GM20431 (cell line): ENCODE measurements around the gene RND1.

Experiments used
- in situ Hi-C: fragments of 300-500 bp; cut with MseI, MboI; formaldehyde crosslinking; loops from one replicate; pipeline ENCODE4 v1.15.0; 2020; ENCODE audit warnings: low sequenced_read_pairs; ENCODE audit not compliant: unreplicated experiment

The RND1 gene

DNA sequence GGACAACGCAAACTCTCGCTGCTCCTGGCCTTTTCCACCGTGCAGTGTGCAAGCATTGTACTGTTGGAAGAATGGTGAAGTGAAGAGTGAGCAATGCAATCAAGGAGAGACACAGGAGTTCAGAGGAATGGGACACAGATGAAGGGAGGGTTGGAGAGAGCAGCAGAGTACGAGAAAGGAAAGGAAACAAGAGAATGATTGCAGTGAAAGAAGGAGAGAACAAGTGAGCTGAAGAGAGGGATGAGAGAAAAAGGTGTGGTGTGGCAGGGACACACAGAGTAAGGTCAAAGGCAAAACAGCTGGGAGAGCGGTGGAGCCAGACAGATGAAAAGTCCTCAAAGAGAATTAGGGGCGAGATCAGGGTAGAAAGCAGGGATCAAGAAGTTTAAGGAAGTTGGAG lies 34.4 kb downstream of the RND1 start:
- in situ Hi-C loops: no loop called here

DNA sequence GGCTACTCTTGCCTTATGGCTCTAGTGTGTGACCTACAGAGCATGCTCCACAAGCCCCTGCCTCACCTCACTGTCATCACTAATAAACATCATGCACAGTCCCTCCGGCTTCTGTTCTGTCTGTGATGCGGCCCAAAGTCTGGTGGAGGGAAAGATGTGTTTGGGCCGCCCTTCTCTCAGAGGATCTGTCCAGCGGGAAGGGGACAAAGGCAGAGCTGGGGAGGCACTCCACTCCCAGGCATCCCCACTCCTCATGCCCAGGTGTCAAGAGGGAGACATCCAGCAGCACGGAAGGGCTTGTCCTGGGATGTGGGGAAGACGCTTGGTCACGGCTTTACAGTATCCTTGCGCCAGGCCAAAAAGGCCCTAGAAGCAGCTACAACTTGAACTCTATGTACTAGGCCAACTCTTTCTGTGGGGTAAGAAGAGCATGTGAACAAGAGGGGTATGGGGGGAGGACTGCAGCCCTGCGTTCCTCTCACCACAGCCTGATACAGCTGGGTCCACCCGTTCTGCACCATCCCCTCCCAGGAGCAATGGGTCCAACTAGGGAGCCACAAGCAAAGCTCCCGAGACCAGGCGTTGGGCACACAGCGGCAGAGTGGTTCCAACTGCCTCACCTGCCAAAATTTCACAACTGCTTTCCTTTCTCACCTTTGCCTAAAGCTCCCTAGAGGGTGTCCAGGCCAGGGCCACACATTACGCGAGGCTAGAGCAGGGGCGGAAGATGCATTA lies 36.7 kb downstream of the RND1 start:
- in situ Hi-C loops: no loop called here

DNA sequence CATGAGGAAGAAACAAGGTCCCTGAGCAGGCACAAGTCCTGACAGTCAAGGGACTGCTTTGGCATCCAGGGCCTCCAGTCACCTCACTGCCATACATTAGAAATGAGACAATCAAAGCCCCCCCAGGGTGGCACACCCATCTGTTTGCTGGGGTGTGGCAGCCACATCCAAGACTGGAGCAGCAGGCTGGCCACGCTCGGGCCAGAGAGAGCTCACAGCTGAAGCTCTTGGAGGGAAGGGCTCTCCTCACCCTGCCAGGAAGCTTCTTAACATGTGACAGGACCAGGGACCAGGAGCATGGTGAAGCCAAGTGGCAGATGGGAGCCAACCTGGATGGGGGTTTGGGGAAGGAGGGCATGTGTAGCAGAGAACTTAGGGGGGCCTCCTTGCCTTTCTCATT lies 37.4 kb downstream of the RND1 start:
- in situ Hi-C loops: no loop called here

DNA sequence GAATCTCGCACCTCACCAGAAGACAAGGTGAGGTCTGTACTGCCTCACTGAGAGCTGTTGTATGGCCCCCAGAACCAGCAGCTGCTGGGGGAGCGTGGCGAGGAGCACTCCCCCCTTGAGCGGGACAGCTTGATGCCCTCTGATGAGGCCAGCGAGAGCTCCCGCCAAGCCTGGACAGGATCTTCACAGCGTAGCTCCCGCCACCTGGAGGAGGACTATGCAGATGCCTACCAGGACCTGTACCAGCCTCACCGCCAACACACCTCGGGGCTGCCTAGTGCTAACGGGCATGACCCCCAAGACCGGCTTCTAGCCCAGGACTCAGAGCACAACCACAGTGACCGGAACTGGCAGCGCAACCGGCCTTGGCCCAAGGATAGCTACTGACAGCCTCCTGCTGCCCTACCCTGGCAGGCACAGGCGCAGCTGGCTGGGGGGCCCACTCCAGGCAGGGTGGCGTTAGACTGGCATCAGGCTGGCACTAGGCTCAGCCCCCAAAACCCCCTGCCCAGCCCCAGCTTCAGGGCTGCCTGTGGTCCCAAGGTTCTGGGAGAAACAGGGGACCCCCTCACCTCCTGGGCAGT lies 38.1 kb downstream of the RND1 start:
- in situ Hi-C loops: no loop called here

DNA sequence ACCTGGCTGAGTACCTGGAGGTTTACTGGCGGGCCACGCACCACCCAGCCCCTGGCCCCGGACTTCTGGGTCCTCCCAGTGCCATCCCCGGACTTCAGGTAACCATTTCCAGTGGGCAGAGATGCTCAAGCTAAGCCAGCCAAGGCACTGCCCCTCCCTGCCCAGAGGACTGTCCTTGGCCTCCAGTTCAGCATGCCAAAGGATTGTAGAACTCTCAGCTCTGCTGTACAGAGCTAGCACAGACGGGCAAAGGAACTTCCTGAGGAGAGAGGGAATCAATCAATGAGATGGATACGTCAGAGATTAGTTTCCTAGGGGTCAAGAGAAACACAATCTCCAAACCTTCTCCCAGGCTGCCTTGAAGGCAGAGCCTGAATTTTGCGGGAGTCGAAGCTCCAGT lies 38.6 kb downstream of the RND1 start:
- in situ Hi-C loops: no loop called here

DNA sequence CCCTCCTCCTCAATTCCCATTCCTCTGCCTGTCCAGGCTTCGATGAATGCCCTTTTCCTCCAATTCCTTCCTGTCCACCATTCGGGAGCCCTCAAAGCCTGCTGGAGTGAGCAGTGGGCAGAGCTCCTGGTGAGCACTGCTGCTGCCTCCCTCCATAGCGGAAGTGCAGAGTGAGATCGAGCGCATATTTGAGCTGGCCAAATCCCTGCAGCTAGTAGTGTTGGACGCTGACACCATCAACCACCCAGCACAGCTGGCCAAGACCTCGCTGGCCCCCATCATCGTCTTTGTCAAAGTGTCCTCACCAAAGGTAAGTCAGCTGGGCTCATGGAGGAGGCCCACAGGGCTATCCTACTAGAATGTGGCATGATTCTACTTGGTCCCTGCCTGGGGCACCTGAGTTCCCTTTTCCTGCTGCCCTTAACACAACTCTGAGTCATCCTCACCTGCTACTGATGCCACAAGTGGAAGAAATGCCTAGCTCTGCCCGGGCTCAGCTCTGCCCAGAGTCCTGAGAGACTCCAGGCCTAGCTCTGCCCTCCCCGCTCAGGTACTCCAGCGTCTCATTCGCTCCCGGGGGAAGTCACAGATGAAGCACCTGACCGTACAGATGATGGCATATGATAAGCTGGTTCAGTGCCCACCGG lies 39.3 kb downstream of the RND1 start:
- in situ Hi-C loops: no loop called here

DNA sequence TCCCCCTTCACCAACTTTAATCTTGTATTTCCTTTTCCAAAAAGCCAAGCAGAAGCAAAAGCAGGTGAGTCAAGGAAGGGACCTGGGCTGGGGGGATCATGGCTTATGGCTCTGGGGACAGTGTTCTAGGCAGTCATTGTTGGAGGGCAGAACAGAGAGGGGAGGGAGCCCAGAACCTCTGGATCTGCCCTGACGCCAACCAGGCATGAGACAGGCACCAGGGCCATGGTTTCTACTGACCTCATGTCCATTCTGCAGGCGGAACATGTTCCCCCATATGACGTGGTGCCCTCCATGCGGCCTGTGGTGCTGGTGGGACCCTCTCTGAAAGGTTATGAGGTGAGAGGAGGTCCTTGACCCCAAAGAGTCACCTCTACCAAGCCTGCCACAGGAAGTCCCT lies 40.8 kb downstream of the RND1 start:
- in situ Hi-C loops: no loop called here

DNA sequence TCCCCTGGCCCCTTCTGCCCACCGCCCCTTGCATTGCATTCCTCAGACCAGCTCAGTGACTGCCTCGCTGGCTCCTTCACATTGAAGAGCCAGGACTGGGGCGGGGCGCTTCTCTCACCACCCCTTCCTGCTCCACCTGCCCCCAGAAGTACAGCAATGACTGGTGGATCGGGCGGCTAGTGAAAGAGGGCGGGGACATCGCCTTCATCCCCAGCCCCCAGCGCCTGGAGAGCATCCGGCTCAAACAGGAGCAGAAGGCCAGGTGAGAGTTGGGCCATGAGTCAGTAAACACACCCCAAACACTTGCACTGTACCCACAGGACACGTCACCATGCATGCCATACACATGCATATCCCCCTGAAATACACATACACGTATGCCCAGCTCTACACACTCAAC lies 41.6 kb downstream of the RND1 start:
- in situ Hi-C loops: no loop called here

DNA sequence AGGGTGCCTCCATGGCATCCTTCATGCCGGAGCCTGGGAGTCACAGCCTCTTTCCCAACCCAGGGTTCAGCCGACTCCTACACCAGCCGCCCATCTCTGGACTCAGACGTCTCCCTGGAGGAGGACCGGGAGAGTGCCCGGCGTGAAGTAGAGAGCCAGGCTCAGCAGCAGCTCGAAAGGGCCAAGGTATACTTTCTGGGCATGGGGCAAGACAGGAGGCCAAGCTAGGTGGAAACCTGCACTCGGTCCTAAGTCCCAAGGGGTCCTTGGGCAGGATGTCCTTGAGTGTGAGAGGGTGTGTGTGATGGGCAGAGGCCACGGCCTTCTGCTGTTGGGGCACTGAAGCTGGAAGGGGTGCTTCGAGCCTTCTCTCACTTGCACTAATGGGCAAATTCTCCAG lies 42.4 kb downstream of the RND1 start:
- in situ Hi-C loops: no loop called here

DNA sequence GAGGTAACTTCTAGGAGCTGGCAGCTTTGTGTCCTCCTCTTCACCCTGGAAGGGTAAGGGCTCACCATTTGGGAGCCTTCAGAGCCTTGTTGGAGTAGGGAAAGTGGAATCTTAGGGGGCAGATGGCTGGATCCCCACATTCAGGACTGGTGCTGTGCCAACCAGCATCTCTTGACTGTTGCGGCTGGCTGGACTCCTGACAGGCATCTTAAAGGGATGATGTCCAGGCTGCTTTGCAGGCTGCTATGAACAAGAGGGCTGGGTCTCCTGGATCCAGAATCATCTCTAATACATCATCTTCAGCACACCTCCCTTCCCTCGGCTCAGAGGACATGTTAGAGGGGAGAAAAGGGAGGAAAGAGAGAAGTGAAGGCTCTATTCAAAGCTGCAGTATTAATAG lies 43.0 kb downstream of the RND1 start:
- in situ Hi-C loops: no loop called here

DNA sequence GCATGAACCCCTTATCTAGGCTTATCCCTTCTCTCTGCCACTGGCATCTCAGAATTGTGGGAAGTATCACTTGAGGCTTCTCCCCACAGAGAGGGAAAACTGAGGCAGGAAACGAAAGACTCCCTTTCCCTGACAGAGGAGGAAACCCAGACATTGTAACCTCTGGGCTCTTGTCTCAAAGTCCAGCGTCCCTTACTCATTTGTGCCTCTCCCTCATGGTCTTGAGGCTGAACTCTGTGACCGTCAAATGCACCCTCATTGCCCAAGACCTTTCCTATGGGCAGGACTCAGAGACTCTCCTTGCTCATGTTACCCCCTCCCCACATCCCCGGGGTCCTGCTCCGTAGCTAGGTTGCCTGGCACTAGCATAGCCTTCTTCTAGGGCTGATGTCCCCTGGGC lies 43.5 kb downstream of the RND1 start:
- in situ Hi-C loops: no loop called here

DNA sequence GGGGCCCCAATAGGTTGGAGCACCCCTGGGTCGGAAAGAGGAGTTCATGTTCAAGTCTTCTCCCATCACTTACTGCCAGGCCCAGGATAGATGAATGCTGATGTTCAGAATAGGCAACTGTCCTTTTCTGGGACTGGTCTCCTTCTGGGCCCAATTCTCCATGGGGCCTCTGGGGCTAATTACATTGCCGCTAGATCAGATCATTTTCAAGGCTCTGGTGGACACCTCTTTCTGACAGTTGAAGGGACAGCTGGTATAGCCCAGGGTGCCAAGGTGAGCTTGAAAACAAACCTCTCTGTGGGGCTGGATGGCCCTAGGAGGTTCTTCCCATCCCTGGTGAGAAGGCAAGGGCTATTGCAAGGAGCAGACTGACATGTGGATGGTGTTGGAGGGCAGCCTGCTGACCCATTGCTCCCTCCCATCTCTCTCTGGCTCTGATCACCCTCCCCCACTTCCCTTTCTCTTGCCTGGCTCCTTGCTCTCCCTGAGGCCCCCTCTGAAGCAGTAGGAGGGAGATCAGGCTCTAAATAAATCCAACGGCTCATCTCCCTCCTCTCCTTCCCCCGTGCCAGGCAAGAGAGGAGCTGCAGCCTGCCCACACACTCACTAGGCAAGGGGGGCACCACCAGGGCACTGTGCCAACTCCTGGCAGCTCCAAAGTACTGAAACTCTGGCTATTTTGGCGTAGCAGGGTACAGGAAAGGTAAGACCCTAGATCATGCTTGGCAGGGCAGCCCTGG lies 45.5 kb downstream of the RND1 start:
- in situ Hi-C loops: no loop called here

DNA sequence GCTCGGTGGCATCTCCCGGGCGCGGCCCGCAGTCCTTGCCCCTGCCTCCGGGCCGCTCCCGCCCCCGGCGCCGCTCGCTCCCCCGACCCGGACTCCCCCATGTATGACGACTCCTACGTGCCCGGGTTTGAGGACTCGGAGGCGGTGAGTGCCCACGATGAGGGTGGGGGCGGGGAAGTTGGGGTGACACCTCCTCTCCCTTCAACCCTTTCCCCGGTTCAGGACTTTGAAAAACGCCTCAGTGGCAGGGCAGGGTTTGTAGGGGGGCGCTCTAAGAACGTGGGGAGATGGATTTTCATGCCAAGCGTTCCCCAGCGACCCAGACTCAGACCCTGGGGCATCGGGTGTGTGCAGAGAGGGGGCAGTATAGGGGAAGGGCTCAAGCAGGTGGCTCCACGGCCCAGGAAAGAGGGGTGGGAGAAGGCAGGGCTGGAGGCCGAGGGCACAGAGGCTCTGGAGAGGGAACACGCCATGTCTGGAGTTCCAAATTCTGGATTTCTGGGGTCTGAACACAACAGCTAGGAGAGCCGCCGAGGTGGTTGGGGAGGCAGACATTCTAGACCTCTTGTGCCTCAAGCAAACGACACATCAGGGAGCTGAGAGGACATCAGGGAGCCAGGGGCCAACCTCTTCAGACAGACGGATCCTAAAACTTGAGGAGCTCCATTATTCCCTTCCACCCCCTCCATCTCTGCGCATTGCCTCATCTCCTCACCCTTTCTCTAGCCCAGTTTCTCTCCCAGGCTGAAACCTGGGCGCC lies 46.7 kb downstream of the RND1 start:
- in situ Hi-C loops: no loop called here

DNA sequence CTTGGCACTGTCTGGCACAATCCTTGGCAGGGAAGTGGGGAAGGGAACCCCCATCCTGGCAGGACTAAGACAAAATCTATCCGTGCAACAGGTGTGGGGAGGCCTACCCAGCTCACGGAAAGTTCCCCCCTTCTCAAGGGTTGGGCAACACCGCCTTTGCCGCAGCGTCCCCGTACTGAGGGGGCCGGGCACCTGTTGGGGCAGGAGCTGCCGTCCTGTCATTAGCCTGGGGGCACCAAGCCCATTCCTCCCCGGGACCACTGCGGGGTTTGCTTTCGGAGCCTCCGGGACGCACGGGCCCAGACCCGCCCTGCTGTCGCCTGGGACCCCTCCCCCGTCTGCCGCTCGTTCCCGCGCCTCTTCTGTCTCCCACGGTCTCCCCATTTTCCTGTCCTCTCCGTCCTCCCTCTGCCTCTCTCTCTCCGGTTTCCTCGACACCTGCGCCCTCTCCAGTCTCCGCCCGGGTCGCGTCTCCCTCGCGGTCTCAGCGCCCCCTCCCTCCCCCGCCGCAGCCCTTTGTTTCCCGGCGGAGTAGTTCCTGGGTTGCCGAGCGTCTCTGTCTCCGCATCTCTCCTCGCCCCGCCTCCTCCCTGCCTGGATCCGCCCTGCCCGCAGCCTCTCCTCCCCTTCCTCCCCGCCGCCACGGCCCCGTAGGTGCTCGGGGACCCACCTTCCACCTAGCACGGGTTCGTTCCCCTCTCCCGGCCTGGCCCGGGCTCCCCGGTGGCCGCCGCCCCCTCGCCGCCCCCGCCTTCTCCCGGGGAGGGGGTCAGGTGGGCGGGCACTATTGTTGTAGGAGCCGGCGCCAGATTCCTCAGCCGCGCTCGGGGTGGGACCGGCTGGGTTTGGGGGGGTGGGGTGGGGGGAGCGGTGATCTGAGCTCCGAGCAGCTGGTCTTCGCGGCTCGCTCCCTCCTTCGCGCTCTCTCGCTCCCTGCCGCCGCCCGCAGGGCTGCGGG lies 47.5 kb downstream of the RND1 start, which contains the start of gene CACNB3:
Gene CACNB3 (plus strand): TSS at position 624 of the 958 bp plus-strand sequence. CDS start 434 bp downstream, outside the sequence.
- in situ Hi-C loops: no loop called here

DNA sequence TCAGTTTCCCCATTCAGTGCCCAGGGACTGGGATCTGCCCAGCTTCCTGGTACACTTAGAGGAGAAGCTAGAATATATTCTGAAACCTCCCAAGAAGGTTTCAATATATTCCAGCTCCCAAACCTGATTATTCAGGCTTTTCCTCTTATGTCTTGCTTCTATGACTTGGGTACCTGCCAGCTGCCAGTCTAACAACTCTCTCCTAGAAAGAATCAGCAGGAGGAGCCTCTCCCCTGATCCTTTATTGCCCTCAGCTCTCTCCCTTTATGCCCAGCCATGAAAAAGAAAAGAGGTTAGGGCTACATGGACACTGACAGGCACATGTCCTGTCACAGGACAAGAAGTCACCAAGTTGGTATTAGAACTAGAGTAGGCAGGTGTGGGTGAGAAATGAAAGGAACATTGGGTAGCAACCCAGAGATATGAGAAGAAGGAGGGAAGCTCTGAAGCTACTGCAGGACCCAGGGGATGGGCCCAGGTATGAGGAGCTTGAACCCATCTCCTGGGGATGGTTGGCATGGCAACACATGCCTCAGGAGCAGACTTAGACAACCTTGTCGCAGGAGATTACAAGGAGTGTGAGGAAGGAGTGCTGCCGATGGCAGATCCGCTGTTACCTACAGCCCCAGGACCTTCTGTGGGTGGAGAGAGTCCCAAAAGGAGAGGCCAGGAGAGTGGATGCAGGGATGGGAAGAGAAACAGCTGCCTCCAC lies 49.4 kb downstream of the RND1 start:
- in situ Hi-C loops: no loop called here

DNA sequence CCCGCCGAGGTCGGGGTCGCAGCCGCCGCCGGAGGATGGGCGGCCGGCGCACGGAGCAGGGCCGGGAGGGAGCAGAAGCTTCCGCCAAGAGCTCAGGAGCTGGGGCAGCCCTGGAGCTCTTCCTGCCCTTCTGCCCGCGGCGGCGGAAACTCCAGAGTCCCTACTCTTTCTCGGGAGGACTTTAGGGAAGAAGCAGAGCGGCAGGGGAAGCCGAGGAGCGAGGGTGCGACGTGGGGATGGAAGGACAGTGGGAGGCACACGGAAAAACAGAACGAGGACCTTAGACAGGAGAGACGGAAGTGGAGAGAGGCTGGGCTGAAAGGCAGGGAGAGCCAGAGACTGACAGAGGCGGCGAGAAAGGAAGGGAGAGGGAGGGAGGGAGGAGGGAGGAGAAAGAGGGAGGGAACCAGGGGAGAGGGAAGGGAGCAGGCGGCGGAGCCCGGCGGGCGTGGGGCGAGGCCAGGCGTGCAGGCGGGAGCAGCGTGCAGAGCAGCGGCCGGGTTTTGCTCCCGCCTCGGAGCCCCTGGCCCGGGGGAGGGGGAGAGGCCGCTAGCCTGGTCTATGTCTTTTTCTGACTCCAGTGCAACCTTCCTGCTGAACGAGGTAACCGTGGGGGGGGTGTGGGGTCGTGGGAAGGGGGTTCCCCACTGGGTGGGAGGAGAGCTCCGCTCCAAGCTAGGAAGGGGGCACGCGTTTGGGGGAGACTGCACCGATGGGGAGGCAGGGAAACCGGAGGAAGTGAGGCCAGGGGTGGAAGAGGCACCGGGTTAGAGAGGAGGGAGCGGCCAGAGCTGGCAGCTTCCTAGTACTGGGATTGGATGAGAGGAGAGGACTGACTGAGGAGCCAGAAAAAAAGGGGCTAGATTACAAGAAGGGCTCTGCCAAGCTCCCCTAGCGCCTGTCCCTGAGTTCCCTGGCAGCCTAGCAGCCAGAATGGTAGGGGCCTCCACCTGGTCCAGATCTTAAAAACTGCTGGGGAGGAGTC lies 50.3 kb downstream of the RND1 start:
- in situ Hi-C loops: no loop called here
